GM21423 (cell line): ENCODE data around the gene KATNIP.
"Not testable (repeated sequence)": the region's sequence is repeated elsewhere in the genome, so short reads cannot be mapped to it uniquely, and the experiment has no call there.

Experiments used
- ATAC-seq: cut with Tn5 transposase; IDR thresholded peaks from one replicate; pipeline ENCODE4 v1.9.1; 2021; ENCODE audit warnings: mild to moderate bottlenecking, moderate library complexity; ENCODE audit not compliant: unreplicated experiment

KATNIP gene

GRCh38 chr16:27534256-27534655 lies 15.7 kb upstream of the KATNIP start:
- ATAC-seq = no peak

- no peak for ATAC-seq
Measured at GRCh38 chr16:27538528-27538927, 11.4 kb upstream of the KATNIP start.

- ATAC-seq = no peak
Measured at GRCh38 chr16:27539120-27539519, 10.8 kb upstream of the KATNIP start.

- no peak for ATAC-seq
Measured at GRCh38 chr16:27539636-27540035, 10.3 kb upstream of the KATNIP start.

- ATAC-seq = no peak
Measured at GRCh38 chr16:27543801-27544200, 6.1 kb upstream of the KATNIP start.

- ATAC-seq = no peak
Measured at GRCh38 chr16:27544671-27545070, 5.3 kb upstream of the KATNIP start.

- no peak for ATAC-seq
Measured at GRCh38 chr16:27547134-27547533, 2.8 kb upstream of the KATNIP start.

GRCh38 chr16:27547851-27548250 lies 2.1 kb upstream of the KATNIP start:
- ATAC-seq = no peak

- peak; percentile 26 for ATAC-seq
Measured at GRCh38 chr16:27549464-27549745, 539 bp upstream of the KATNIP start.

- ATAC-seq = no peak
Measured at GRCh38 chr16:27550582-27550920, 607 bp downstream of the KATNIP start.

GRCh38 chr16:27551036-27551435 lies 1.1 kb downstream of the KATNIP start:
- no peak for ATAC-seq

GRCh38 chr16:27556471-27556870 lies 6.5 kb downstream of the KATNIP start:
- no peak for ATAC-seq

- ATAC-seq = no peak
Measured at GRCh38 chr16:27558434-27558833, 8.5 kb downstream of the KATNIP start.

GRCh38 chr16:27558932-27559331 lies 9.0 kb downstream of the KATNIP start:
- no peak for ATAC-seq

- ATAC-seq = no peak
Measured at GRCh38 chr16:27561216-27561615, 11.3 kb downstream of the KATNIP start.

- no peak for ATAC-seq
Measured at GRCh38 chr16:27564224-27564623, 14.3 kb downstream of the KATNIP start.

GRCh38 chr16:27566417-27566816 lies 16.5 kb downstream of the KATNIP start:
- no peak for ATAC-seq

- no peak for ATAC-seq
Measured at GRCh38 chr16:27568077-27568476, 18.1 kb downstream of the KATNIP start.

- not testable (repeated sequence) for ATAC-seq
Measured at GRCh38 chr16:27570986-27571385, 21.0 kb downstream of the KATNIP start.

GRCh38 chr16:27571433-27572326 lies 21.7 kb downstream of the KATNIP start:
- ATAC-seq = no peak

- ATAC-seq = no peak
Measured at GRCh38 chr16:27572711-27573110, 22.8 kb downstream of the KATNIP start.

- ATAC-seq = no peak
Measured at GRCh38 chr16:27576729-27577128, 26.8 kb downstream of the KATNIP start.
